NCI-H345 (cell line): ENCODE measurements around the gene ROCK2.
"Not testable (repeated sequence)": the region's sequence is repeated elsewhere in the genome, so short reads cannot be mapped to it uniquely, and the experiment has no call there.

ENCODE experiments used
- DNase-seq: peaks from one replicate; lab custom pipeline; 2025; lab: John Stamatoyannopoulos, UW

ROCK2 gene

GRCh38 chr2:11264818-11265217, 79.6 kb downstream of the ROCK2 start:
- no peak for DNase-seq

DNA sequence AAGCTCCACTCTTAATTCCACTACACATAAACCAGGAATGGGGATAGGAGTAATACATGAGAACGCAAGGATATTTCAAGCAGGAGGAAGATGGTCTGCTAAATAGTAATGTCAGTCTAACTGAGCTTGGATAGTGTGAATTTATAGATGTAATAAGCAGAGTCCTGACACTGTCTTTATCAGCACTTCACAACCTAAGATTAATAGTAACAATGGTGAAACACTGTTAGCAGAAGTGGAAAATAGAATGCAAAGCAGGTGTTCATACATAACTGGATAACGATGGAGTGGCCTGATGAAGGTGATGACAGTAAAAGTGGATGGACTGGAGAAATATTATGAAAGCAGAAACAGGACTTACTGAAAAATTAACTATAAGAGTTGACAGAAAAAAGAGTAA, 80.4 kb downstream of the ROCK2 start:
- DNase-seq = no peak

- no peak for DNase-seq
These were observed 81.3 kb downstream of the ROCK2 start for GRCh38 chr2:11263177-11263576.

DNA sequence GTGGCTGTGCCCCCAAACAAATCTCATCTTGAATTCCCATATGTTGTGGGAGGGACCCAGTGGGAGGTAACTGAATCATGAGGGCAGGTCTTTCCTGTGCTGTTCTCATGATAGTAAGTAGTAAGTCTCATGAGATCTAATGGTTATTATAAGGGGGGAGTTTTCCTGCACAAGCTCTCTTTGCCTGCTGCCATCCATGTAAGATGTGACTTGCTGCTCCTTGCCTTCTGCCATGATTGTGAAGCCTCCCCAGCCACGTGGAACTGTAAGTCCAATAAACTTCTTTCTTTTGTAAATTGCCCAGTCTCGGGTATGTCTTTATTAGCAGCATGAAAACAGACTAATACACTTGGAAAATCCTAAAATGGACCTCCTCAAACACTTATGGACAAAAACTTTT, 82.0 kb downstream of the ROCK2 start:
- DNase-seq = not testable (repeated sequence)

DNA sequence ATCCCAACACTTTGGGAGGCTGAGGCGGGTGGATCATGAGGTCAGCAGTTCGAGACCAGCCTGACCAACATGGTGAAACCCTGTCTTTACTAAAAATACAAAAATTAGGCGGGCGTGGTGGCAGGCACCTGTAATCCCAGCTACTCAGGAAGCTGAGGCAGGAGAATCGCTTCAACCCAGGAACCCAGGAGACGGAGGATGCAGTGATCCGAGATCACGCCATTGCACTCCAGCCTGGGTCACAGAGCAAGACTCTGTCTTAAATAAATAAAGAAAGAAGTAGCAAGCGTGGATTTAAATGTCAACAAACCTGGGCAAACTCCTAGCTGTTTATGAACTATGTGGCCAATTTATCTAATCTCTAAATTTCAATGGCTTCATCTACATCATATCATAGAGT, 82.9 kb downstream of the ROCK2 start:
- not testable (repeated sequence) for DNase-seq

- no peak for DNase-seq
These were observed 83.5 kb downstream of the ROCK2 start for GRCh38 chr2:11260979-11261378.

GRCh38 chr2:11257964-11258363, 86.5 kb downstream of the ROCK2 start:
- DNase-seq = no peak

DNA sequence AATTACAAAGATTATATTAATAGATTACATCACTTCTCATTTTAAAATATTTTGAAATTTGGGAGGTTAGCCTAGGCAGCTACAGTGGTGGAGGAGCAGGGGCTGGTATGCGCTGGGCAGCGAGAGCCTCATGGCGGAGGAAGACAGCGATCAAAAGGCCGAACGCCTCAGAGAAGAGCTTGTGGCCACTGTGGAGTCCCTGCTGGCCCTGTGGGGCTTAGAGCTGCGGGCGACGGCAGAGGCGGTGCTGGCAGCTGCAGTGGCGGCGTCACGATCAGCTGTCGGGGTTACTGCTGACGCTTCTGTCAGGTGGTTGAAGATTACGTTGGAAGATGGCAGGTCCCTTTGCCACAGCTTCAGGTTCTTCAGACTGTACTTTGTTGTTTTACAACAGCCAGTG, 87.4 kb downstream of the ROCK2 start:
- DNase-seq = no peak

DNA sequence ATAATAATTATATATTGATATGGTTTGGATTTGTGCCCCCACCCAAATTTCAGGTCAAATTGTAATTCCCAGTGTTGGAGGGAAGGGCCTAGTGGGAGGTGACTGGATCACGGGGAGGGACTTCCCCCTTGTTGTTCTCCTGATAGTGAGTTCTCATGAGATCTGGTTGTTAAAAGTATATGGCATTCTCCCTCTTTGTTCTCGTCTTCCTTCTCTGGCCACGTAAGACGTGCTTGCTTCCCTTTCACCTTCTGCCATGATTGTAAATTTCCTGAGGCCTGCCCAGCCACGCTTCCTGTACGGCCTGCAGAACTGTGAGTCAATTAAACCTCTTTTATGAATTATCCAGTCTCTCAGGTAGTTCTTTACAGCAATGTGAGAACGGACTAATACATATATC, 88.3 kb downstream of the ROCK2 start:
- no peak for DNase-seq

DNA sequence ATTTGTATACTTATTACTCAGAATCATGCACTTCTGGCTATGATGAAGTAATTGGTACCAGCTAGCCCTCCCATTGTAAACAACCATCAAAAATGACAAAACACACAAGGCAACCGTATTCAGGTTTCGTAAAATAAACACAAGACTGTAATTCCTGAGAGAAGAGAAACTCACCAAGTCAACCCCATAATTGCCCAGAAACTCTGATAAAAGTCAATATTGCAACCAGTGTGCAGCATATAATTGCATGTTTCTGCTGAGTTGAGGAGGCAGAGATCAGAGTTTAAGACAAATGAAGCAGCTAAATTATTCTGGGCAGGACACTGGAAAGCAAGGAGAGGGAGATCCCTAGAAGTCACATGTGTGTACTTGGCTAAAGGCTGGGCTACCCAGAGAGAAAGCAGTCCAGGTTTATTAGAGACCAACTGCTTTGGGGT, 90.3 kb downstream of the ROCK2 start:
- no peak for DNase-seq

DNA sequence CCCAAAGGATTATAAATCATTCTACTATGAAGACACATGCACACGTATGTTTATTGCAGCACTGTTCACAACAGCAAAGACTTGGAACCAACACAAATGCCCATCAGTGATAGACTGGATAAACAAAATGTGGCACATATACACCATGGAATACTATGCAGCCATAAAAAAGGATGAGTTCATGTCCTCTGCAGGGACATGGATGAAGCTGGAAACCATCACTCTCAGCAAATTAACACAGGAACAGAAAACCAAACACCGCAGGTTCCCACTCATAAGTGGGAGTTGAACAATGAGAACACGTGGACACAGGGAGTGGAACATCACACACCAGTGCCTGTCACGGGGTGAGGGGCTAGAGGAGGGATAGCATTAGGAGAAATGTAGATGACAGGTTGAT, 92.0 kb downstream of the ROCK2 start:
- not testable (repeated sequence) for DNase-seq

- no peak for DNase-seq
These were observed 93.8 kb downstream of the ROCK2 start for GRCh38 chr2:11250400-11251196.

DNA sequence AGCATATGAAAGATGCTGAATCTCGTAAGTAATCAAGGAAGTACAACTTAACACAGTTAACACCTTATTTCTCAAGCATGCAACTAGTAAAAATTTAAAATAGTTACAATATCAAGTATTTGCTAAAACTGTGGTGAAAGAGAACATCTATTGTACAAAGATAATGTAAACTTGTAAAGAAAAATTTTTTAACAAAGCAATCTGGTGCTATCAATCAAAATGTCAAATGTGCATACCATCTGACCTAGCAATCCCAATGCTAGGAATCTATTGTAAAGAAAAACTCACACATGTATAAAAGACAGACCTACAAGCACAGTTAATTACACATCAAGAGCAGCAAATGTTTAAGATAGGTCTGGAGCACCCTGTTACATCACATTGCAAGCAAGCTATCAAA, 99.1 kb downstream of the ROCK2 start:
- no peak for DNase-seq

- no peak for DNase-seq
These were observed 100.2 kb downstream of the ROCK2 start for GRCh38 chr2:11244091-11244826.

DNA sequence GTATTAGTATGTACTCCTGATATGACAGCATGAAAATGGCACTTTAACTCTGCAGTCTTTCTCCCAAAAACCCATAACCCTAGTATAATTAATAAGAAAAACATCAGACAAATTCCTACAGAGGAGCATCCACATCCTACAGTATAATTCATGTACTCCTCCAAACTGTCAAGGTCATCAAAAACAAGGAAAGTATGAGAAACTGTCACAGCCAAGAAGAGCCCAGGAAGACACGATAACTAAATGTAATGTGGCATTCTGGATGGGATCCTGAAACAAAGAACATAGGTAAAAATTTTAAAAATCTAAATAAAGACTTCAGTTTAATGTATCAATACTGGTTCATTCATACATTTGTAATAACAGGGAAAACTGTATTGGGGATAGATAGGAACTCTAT, 100.9 kb downstream of the ROCK2 start:
- no peak for DNase-seq

DNA sequence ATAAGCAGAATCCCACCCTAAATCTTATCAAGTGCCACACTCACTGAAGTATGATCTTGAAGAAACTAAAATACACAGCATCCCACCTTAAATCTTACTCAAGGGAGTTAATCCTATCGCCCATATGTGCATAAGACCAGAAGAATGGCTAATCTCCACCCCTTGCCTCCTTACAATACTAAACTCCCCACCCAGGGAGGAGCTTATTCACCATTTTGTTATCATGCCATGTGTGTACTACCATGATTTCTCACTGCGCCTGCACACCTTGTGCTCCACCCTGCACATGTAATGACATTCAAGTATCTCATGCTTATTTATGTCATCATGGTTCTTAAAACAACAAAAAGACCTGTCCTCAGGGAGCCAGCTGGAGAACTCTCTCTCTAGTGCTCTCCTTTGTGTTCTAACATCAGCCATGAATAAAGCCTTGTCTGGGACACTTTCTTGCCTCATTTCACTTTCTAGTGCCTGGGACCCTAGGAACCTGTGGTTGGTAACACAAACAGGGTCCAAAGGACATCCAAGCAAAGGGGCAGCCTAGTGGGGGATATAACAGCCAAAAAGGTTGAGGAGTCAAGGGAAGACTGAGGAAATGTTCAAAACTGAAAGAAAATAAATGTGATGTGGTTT, 101.8 kb downstream of the ROCK2 start:
- DNase-seq = peak; percentile 34

- no peak for DNase-seq
These were observed 102.8 kb downstream of the ROCK2 start for GRCh38 chr2:11241412-11242203.

DNA sequence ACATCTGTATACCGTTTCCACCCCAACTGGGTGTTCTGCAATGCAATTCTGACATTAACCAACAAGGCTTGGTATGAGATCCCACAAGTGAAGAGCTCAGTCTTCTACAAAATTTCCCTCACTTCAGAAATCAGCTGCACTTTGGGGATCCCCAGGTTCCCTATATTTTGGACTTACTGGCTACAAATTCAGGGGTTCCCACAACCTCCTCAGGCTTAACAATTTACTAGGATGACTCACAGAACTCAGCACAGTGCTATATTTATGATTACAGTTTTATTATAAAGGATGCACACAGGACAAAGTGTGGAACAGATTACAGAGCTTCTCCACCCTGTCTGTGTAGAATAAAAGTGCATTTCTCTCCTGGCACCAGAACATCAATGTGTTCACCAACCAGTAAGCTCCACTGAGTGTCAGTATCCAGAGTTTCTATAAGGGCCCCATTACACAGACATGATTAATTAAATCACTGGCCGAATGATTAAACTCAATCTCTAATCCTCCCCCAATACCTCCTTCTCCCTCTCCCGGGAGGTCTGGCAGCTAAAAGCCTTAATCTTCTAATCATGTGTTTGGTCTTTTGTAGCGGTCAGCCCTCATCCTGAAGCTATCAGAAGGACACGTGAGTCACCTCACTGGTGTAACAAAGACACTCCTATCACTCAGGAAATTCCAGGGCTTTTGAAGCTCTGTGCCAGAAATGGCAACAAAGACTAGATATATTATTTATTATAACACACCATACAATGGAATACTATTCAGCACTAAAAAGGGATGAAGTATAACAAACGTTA, 104.6 kb downstream of the ROCK2 start:
- DNase-seq = no peak

GRCh38 chr2:11239147-11239546, 105.3 kb downstream of the ROCK2 start:
- DNase-seq = no peak

DNA sequence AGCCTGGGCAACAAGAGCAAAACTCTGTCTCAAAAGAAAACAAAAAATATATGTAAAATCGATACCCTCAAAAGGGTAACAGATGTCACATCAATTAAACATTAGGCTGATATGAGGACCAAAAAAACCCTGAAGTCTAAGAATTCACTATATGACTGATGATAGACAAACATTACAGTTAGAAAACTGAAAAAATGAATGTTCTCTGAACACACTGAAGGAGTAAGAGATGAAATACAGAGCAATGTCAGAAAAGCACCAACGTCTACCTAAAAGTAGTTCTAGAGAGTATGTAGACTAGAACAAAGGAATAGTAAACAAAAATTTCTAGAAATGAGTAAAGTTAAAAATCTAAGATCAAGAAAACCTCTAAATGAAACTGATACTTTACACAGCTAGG, 107.3 kb downstream of the ROCK2 start:
- no peak for DNase-seq

DNA sequence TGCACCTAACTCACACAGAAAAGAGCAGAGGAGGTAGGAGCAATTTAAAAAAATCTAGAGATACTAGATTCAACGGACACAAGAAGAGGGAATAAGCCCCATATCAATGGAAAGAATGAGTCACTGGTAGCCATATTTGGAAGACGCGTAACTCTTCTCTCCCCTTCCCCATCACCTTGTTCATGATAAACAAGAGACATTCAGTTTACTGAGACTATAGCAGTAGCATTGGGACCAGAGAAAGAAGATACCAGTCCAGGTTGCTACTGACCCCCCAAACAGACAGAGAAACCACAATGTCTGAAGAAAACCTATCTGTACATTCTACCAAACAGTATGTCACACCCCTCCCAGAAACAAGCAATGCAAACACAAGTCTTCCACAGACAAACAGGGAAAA, 108.1 kb downstream of the ROCK2 start:
- no peak for DNase-seq
